HEK293 (cell line): ENCODE measurements around the gene SAMD4B.

Experiments used
- CTCF ChIA-PET: fragments of 350-600 bp; formaldehyde crosslinking; extraction: SDS; loops from one replicate; lab custom pipeline; 2021; ENCODE audit warnings: antibody characterized with exemption; lab: Yijun Ruan, JAX
- POLR2A ChIA-PET: fragments of 300-600 bp; formaldehyde crosslinking; extraction: SDS; loops from one replicate; lab custom pipeline; 2020; ENCODE audit warnings: antibody characterized with exemption, inconsistent platforms; lab: Yijun Ruan, JAX
- H3K27ac ChIP-seq: fragments of 200-500 bp; sonication (Bioruptor generic); 2 replicates; pipeline ENCODE4 v1.5.1; 2014; ENCODE audit warnings: low read depth, low read length, control low read depth, inconsistent platforms; ENCODE audit errors: extremely low read depth
- H3K36me3 ChIP-seq, 2 experiments: fragments of 200-500 bp in 1 of 2; sonication (Bioruptor generic) in 1 of 2; 1 replicate in 1 of 2; 2 replicates in 1 of 2; pipeline ENCODE4 v1.5.1; 2014 to 2017; ENCODE audit warnings: inconsistent platforms in 2 of 2, low read length in 2 of 2; ENCODE audit not compliant: control insufficient read depth in 2 of 2, insufficient read depth in 1 of 2
- H3K4me1 ChIP-seq: fragments of 200-500 bp; sonication (Bioruptor generic); 2 replicates; pipeline ENCODE4 v1.5.1; 2014; ENCODE audit warnings: mild to moderate bottlenecking, low read length, inconsistent platforms; ENCODE audit not compliant: control insufficient read depth, insufficient read depth
- H3K4me3 ChIP-seq: 2 replicates; pipeline ENCODE4 v1.5.1; 2011; ENCODE audit warnings: low read depth, mild to moderate bottlenecking, control low read depth, low read length, moderate library complexity
- H3K9me3 ChIP-seq: fragments of 200-500 bp; sonication (Bioruptor generic); 2 replicates; pipeline ENCODE4 v1.5.1; 2014; ENCODE audit warnings: low read depth, low read length, inconsistent platforms; ENCODE audit not compliant: control insufficient read depth, insufficient read depth
- BCL11B ChIP-seq: fragments of 450-650 bp; formaldehyde crosslinking; IDR thresholded peaks from 2 replicates; pipeline ENCODE4 v1.5.1; 2016; ENCODE audit warnings: low read depth, missing biosample characterization, missing genetic modification characterization
- EGR2 ChIP-seq: fragments of 450-650 bp; formaldehyde crosslinking; IDR thresholded peaks from 2 replicates; pipeline ENCODE4 v1.5.1; 2016; ENCODE audit warnings: low read depth, missing biosample characterization, missing genetic modification characterization
- KLF1 ChIP-seq: fragments of 450-650 bp; formaldehyde crosslinking; IDR thresholded peaks from 2 replicates; pipeline ENCODE4 v1.5.1; 2016; ENCODE audit warnings: missing biosample characterization, missing genetic modification characterization
- KLF17 ChIP-seq: fragments of 450-650 bp; formaldehyde crosslinking; IDR thresholded peaks from 2 replicates; pipeline ENCODE4 v1.5.1; 2016; ENCODE audit warnings: missing biosample characterization, missing genetic modification characterization
- KLF8 ChIP-seq: fragments of 450-650 bp; formaldehyde crosslinking; IDR thresholded peaks from 2 replicates; pipeline ENCODE4 v1.5.1; 2016; ENCODE audit warnings: missing biosample characterization, missing genetic modification characterization
- RBAK ChIP-seq: fragments of 450-650 bp; formaldehyde crosslinking; IDR thresholded peaks from 2 replicates; pipeline ENCODE4 v1.5.1; 2016; ENCODE audit warnings: missing biosample characterization, missing genetic modification characterization
- REPIN1 ChIP-seq: fragments of 450-650 bp; formaldehyde crosslinking; IDR thresholded peaks from 2 replicates; pipeline ENCODE4 v1.5.1; 2017; ENCODE audit warnings: missing biosample characterization, missing genetic modification characterization, low read depth
- SCRT2 ChIP-seq: fragments of 450-650 bp; formaldehyde crosslinking; IDR thresholded peaks from 2 replicates; pipeline ENCODE4 v1.5.1; 2016; ENCODE audit warnings: missing biosample characterization, missing genetic modification characterization
- ZBTB10 ChIP-seq: fragments of 450-650 bp; formaldehyde crosslinking; IDR thresholded peaks from 2 replicates; pipeline ENCODE4 v1.5.1; 2016; ENCODE audit warnings: missing biosample characterization, missing genetic modification characterization
- ZBTB20 ChIP-seq: fragments of 450-650 bp; formaldehyde crosslinking; IDR thresholded peaks from 2 replicates; pipeline ENCODE4 v1.5.1; 2016; ENCODE audit warnings: missing biosample characterization, missing genetic modification characterization
- ZBTB7A ChIP-seq: fragments of 450-650 bp; formaldehyde crosslinking; IDR thresholded peaks from 2 replicates; pipeline ENCODE4 v1.5.1; 2016; ENCODE audit warnings: low read depth, missing biosample characterization, missing genetic modification characterization
- ZBTB8A ChIP-seq: fragments of 450-650 bp; formaldehyde crosslinking; IDR thresholded peaks from 2 replicates; pipeline ENCODE4 v1.5.1; 2016; ENCODE audit warnings: missing biosample characterization, missing genetic modification characterization
- ZFHX2 ChIP-seq: fragments of 450-650 bp; formaldehyde crosslinking; conservative IDR thresholded peaks from 2 replicates; pipeline ENCODE4 v1.5.1; 2016; ENCODE audit warnings: missing biosample characterization, missing genetic modification characterization
- ZFP69B ChIP-seq: fragments of 450-650 bp; formaldehyde crosslinking; IDR thresholded peaks from 2 replicates; pipeline ENCODE4 v1.5.1; 2016; ENCODE audit warnings: missing biosample characterization, missing genetic modification characterization
- ZNF10 ChIP-seq: fragments of 450-650 bp; formaldehyde crosslinking; IDR thresholded peaks from 2 replicates; pipeline ENCODE4 v1.5.1; 2017; ENCODE audit warnings: missing biosample characterization, missing genetic modification characterization
- ZNF19 ChIP-seq: fragments of 450-650 bp; formaldehyde crosslinking; IDR thresholded peaks from 2 replicates; pipeline ENCODE4; 2016; ENCODE audit warnings: missing biosample characterization, missing genetic modification characterization, low read depth
- ZNF239 ChIP-seq: fragments of 450-650 bp; formaldehyde crosslinking; IDR thresholded peaks from 2 replicates; pipeline ENCODE4 v1.5.1; 2016; ENCODE audit warnings: missing biosample characterization, missing genetic modification characterization
- ZNF394 ChIP-seq: fragments of 450-650 bp; formaldehyde crosslinking; IDR thresholded peaks from 2 replicates; pipeline ENCODE4 v1.5.1; 2016; ENCODE audit warnings: missing biosample characterization, missing genetic modification characterization, mild to moderate bottlenecking, moderate library complexity, borderline replicate concordance
- ZNF423 ChIP-seq: fragments of 450-650 bp; formaldehyde crosslinking; IDR thresholded peaks from 2 replicates; pipeline ENCODE4 v1.5.1; 2016; ENCODE audit warnings: missing biosample characterization, missing genetic modification characterization
- ZNF530 ChIP-seq: fragments of 450-650 bp; formaldehyde crosslinking; IDR thresholded peaks from 2 replicates; pipeline ENCODE4 v1.5.1; 2016; ENCODE audit warnings: low read depth, missing biosample characterization, missing genetic modification characterization
- ZNF600 ChIP-seq: fragments of 450-650 bp; formaldehyde crosslinking; IDR thresholded peaks from 2 replicates; pipeline ENCODE4 v1.5.1; 2016; ENCODE audit warnings: missing biosample characterization, missing genetic modification characterization
- ZNF624 ChIP-seq: fragments of 450-650 bp; formaldehyde crosslinking; IDR thresholded peaks from 2 replicates; pipeline ENCODE4 v1.5.1; 2017; ENCODE audit warnings: missing biosample characterization, missing genetic modification characterization
- ZNF677 ChIP-seq: fragments of 450-650 bp; IDR thresholded peaks from 2 replicates; pipeline ENCODE4 v1.5.0; 2018; ENCODE audit warnings: missing biosample characterization, mild to moderate bottlenecking, missing genetic modification characterization, moderate library complexity
- TF ChIP-seq, protein P1 (sequence below): fragments of 450-650 bp; formaldehyde crosslinking; IDR thresholded peaks from 2 replicates; pipeline ENCODE4 v1.5.1; 2016; ENCODE audit warnings: missing biosample characterization, missing genetic modification characterization
- TF ChIP-seq, protein P2 (sequence below): fragments of 450-650 bp; formaldehyde crosslinking; IDR thresholded peaks from 2 replicates; pipeline ENCODE4 v1.5.1; 2016; ENCODE audit warnings: missing biosample characterization, missing genetic modification characterization

Gene SAMD4B

GRCh38 chr19:39407660-39408391, 65.6 kb downstream of the SAMD4B start:
- H3K9me3 ChIP-seq, result no peaks in the 10 kb centered on the region
- no peak overlapping the region for H3K27ac ChIP-seq
- H3K4me3 ChIP-seq, result peak overlapping the region; percentile 61
- TF ChIP-seq ZNF239 (tag by site-specific recombination) (peak; percentile 53; the same call in 1 of the 2 replicates), KLF8 (tag by site-specific recombination) (0 out of 2 replicates have a peak, but pooled peaks have one; percentile 2), ZFP69B (tag by site-specific recombination) (no peak), ZBTB20 (tag by site-specific recombination) (peak; percentile 6; the same call in 1 of the 2 replicates), SCRT2 (tag by site-specific recombination) (peak; percentile 35; the same call in 1 of the 2 replicates), RBAK (no peak), ZFHX2 (tag by site-specific recombination) (peak; percentile 91), ZNF19 (no peak), KLF1 (tag by site-specific recombination) (peak; percentile 71), ZBTB7A (peak; percentile 7; the same call in 1 of the 2 replicates), EGR2 (tag by site-specific recombination) (peak; percentile 81), ZNF677 (tag by site-specific recombination) (no peak), KLF17 (no peak; the same call in none of the 2 replicates), REPIN1 (tag by site-specific recombination) (no peak), ZNF600 (tag by site-specific recombination) (peak; percentile 81), BCL11B (peak; percentile 38; the same call in 1 of the 2 replicates), ZNF530 (tag by site-specific recombination) (no peak), ZNF423 (tag by site-specific recombination) (0 out of 2 replicates have a peak, but pooled peaks have one; percentile 41), ZNF624 (tag by site-specific recombination) (no peak), ZBTB8A (tag by site-specific recombination) (0 out of 2 replicates have a peak, but pooled peaks have one; percentile 13), ZBTB10 (0 out of 2 replicates have a peak, but pooled peaks have one; percentile 11), ZNF10 (tag by site-specific recombination) (peak; percentile 57; the same call in 1 of the 2 replicates), ZNF394 (peak; percentile 21; the same call in 1 of the 2 replicates)
- TF ChIP-seq, protein P1, sequence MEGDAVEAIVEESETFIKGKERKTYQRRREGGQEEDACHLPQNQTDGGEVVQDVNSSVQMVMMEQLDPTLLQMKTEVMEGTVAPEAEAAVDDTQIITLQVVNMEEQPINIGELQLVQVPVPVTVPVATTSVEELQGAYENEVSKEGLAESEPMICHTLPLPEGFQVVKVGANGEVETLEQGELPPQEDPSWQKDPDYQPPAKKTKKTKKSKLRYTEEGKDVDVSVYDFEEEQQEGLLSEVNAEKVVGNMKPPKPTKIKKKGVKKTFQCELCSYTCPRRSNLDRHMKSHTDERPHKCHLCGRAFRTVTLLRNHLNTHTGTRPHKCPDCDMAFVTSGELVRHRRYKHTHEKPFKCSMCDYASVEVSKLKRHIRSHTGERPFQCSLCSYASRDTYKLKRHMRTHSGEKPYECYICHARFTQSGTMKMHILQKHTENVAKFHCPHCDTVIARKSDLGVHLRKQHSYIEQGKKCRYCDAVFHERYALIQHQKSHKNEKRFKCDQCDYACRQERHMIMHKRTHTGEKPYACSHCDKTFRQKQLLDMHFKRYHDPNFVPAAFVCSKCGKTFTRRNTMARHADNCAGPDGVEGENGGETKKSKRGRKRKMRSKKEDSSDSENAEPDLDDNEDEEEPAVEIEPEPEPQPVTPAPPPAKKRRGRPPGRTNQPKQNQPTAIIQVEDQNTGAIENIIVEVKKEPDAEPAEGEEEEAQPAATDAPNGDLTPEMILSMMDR (tag by site-specific recombination), result 0 out of 2 replicates have a peak, but pooled peaks have one; percentile 13
- TF ChIP-seq, protein P2, sequence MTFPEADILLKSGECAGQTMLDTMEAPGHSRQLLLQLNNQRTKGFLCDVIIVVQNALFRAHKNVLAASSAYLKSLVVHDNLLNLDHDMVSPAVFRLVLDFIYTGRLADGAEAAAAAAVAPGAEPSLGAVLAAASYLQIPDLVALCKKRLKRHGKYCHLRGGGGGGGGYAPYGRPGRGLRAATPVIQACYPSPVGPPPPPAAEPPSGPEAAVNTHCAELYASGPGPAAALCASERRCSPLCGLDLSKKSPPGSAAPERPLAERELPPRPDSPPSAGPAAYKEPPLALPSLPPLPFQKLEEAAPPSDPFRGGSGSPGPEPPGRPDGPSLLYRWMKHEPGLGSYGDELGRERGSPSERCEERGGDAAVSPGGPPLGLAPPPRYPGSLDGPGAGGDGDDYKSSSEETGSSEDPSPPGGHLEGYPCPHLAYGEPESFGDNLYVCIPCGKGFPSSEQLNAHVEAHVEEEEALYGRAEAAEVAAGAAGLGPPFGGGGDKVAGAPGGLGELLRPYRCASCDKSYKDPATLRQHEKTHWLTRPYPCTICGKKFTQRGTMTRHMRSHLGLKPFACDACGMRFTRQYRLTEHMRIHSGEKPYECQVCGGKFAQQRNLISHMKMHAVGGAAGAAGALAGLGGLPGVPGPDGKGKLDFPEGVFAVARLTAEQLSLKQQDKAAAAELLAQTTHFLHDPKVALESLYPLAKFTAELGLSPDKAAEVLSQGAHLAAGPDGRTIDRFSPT (tag by site-specific recombination), result peak; percentile 99
- TF ChIP-seq, all 188 proteins: peak for 17
- Histone ChIP-seq H3K36me3 (peaks cover 0 to 3% of the 10 kb centered on the region in 2 experiments; a peak in 1 of 3 replicates), H3K4me1 (peaks cover 51% of the 10 kb centered on the region)
- ChIA-PET POLR2A (interaction anchor here (1.2 to 11.2 kb wide), 4 partner anchors 9 to 125 kb away, joined by 3 to 175 read pairs (median 84); partner anchors contain the start of genes EID2B, MED29, PAF1 and RPS16), CTCF (interaction anchor here (0.6 to 4.6 kb wide), 6 partner anchors 10 to 85 kb away, joined by 3 to 41 read pairs (median 3); no protein-coding TSS in a partner anchor)
